ENCODE measurements around the gene SLC15A5.

The SLC15A5 gene

GRCh38 chr12:16189849-16190248 lies 87.6 kb downstream of the SLC15A5 start:
- TF ChIP-seq CTCF (IDR thresholded peaks at IDR 0.05; ENCODE audit: low read depth, low read length): no peak
- H3K4me3 ChIP-seq (ENCODE audit: low read depth, low read length): no peak overlapping the region

- TF ChIP-seq CTCF (IDR thresholded peaks at IDR 0.05; ENCODE audit: low read depth, low read length): no peak
- H3K4me3 ChIP-seq (ENCODE audit: low read depth, low read length): no peak overlapping the region
Measured at GRCh38 chr12:16187660-16188059, 89.8 kb downstream of the SLC15A5 start.

GRCh38 chr12:16184681-16185080 lies 92.8 kb downstream of the SLC15A5 start:
- no peak for TF ChIP-seq CTCF (IDR thresholded peaks at IDR 0.05; ENCODE audit: low read depth, low read length)
- no peak overlapping the region for H3K4me3 ChIP-seq (ENCODE audit: low read depth, low read length)

GRCh38 chr12:16183541-16183940 lies 93.9 kb downstream of the SLC15A5 start:
- no peak for TF ChIP-seq CTCF (IDR thresholded peaks at IDR 0.05; ENCODE audit: low read depth, low read length)
- H3K4me3 ChIP-seq (ENCODE audit: low read depth, low read length): no peak overlapping the region

- H3K4me3 ChIP-seq (ENCODE audit: low read depth, low read length): no peak overlapping the region
- TF ChIP-seq CTCF (IDR thresholded peaks at IDR 0.05; ENCODE audit: low read depth, low read length): no peak
Measured at GRCh38 chr12:16175840-16176239, 101.6 kb downstream of the SLC15A5 start.

GRCh38 chr12:16174282-16174681 lies 103.2 kb downstream of the SLC15A5 start:
- no peak for TF ChIP-seq CTCF (IDR thresholded peaks at IDR 0.05; ENCODE audit: low read depth, low read length)
- no peak overlapping the region for H3K4me3 ChIP-seq (ENCODE audit: low read depth, low read length)

- no peak overlapping the region for H3K4me3 ChIP-seq (ENCODE audit: low read depth, low read length)
- no peak for TF ChIP-seq CTCF (IDR thresholded peaks at IDR 0.05; ENCODE audit: low read depth, low read length)
Measured at GRCh38 chr12:16171348-16171747, 106.1 kb downstream of the SLC15A5 start.
